ENCODE measurements around the gene SMG5.

The SMG5 gene

GRCh38 chr1:156281693-156282478 lies 739 bp downstream of the SMG5 start:
- peak; percentile 70 for DNase-seq

GRCh38 chr1:156281281-156281680 lies 1.3 kb downstream of the SMG5 start:
- no peak for DNase-seq

GRCh38 chr1:156279837-156280236 lies 2.8 kb downstream of the SMG5 start:
- no peak for DNase-seq

- no peak for DNase-seq
Observed at GRCh38 chr1:156276966-156277381, 5.7 kb downstream of the SMG5 start.

- no peak for DNase-seq
Observed at GRCh38 chr1:156276532-156276931, 6.1 kb downstream of the SMG5 start.

GRCh38 chr1:156270314-156270713 lies 12.3 kb downstream of the SMG5 start:
- no peak for DNase-seq

- DNase-seq = no peak
Observed at GRCh38 chr1:156268336-156268735, 14.3 kb downstream of the SMG5 start.

- no peak for DNase-seq
Observed at GRCh38 chr1:156266051-156266450, 16.6 kb downstream of the SMG5 start.

GRCh38 chr1:156263288-156263655 lies 19.4 kb downstream of the SMG5 start:
- no peak for DNase-seq

- no peak for DNase-seq
Observed at GRCh38 chr1:156262461-156263287, 20.0 kb downstream of the SMG5 start.

GRCh38 chr1:156260896-156261295 lies 21.7 kb downstream of the SMG5 start:
- DNase-seq = no peak

- DNase-seq = no peak
Observed at GRCh38 chr1:156259805-156260204, 22.8 kb downstream of the SMG5 start.

GRCh38 chr1:156258859-156259258 lies 23.8 kb downstream of the SMG5 start:
- DNase-seq = no peak

- DNase-seq = no peak
Observed at GRCh38 chr1:156257711-156258110, 24.9 kb downstream of the SMG5 start.

- no peak for DNase-seq
Observed at GRCh38 chr1:156253634-156254033, 29.0 kb downstream of the SMG5 start.

- DNase-seq = no peak
Observed at GRCh38 chr1:156251527-156251926, 31.1 kb downstream of the SMG5 start.

GRCh38 chr1:156249593-156249992 lies 33.0 kb downstream of the SMG5 start:
- DNase-seq = no peak

GRCh38 chr1:156248323-156248683 lies 34.3 kb downstream of the SMG5 start:
- no peak for DNase-seq

- DNase-seq = no peak
Observed at GRCh38 chr1:156247460-156248322, 34.9 kb downstream of the SMG5 start, which contains the start of gene PAQR6. Gene PAQR6, minus strand, starts transcription at chr1:156248056. Its CDS starts 1,325 bp downstream, at chr1:156246731.

GRCh38 chr1:156246781-156247459 lies 35.7 kb downstream of the SMG5 start:
- DNase-seq = no peak

- DNase-seq = no peak
Observed at GRCh38 chr1:156246241-156246780, 36.3 kb downstream of the SMG5 start.

All from NCI-H510A treated with DMSO at 0.1 percent for 48 hours (cell line).